GM10266 (cell line): ENCODE measurements around the gene RASIP1.
"Not testable (repeated sequence)": the region's sequence is repeated elsewhere in the genome, so short reads cannot be mapped to it uniquely, and the experiment has no call there.

Experiments
- DNase-seq: peaks from one replicate; pipeline ENCODE4 v3.0.0; 2012; ENCODE audit errors: extremely low spot score
- TF ChIP-seq, protein P1 (sequence below): IDR thresholded peaks from 2 replicates; pipeline ENCODE4 v1.5.1; 2012; ENCODE audit warnings: mild to moderate bottlenecking, low read depth; ENCODE audit not compliant: control insufficient read depth, insufficient read depth; ENCODE audit errors: missing control alignments

RASIP1 gene

GRCh38 chr19:48777139-48777538 lies 36.7 kb upstream of the RASIP1 start:
- DNase-seq, result no peak
- TF ChIP-seq, protein P1, sequence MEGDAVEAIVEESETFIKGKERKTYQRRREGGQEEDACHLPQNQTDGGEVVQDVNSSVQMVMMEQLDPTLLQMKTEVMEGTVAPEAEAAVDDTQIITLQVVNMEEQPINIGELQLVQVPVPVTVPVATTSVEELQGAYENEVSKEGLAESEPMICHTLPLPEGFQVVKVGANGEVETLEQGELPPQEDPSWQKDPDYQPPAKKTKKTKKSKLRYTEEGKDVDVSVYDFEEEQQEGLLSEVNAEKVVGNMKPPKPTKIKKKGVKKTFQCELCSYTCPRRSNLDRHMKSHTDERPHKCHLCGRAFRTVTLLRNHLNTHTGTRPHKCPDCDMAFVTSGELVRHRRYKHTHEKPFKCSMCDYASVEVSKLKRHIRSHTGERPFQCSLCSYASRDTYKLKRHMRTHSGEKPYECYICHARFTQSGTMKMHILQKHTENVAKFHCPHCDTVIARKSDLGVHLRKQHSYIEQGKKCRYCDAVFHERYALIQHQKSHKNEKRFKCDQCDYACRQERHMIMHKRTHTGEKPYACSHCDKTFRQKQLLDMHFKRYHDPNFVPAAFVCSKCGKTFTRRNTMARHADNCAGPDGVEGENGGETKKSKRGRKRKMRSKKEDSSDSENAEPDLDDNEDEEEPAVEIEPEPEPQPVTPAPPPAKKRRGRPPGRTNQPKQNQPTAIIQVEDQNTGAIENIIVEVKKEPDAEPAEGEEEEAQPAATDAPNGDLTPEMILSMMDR, result no peak

DNA sequence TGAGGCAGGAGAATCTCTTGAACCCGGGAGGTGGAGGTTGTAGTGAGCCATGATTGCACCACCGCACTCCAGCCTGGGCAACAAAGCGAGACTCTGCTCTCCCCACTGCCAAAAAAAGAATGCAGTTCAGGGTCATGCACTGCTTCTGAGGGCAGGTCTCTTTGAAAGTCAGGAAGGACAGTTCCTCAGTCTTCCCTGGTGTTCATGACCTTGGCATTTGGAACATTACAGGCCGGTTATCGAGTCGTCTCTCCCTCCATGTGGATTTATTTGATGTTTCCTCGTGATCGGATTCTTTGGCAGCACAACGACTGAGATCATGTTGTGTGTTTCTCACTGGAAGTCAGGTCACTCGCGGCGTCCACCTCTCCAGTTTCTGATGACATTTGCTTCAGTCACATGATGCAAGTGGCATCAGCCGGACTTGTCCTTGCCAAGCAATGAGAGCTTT lies 32.1 kb upstream of the RASIP1 start:
- TF ChIP-seq, protein P1, result no peak
- no peak for DNase-seq

- TF ChIP-seq, protein P1, result no peak
- no peak for DNase-seq
These were observed 30.5 kb upstream of the RASIP1 start for GRCh38 chr19:48770734-48771472.

DNA sequence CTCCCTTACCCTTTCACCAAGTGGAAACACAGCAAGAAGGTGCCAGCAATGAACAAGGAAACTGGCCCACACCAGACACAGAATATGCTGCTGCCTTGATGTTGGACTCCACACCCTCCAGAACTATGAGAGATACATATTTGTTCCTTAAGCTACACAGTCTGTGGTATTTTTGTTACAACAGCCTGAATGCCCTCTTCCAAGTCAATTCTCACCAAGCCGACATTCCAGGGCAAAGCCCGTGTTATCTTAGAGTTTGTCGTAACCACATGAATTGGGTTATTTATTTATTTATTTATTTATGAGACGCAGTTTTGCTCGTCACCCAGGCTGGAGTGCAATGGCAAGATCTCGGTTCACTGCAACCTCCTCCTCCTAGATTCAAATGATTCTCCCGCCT lies 29.9 kb upstream of the RASIP1 start:
- DNase-seq, result no peak
- TF ChIP-seq, protein P1, result no peak

GRCh38 chr19:48768994-48769713 lies 28.7 kb upstream of the RASIP1 start:
- no peak for DNase-seq
- TF ChIP-seq, protein P1, result no peak

- not testable (repeated sequence) for DNase-seq
These were observed 27.9 kb upstream of the RASIP1 start for GRCh38 chr19:48768171-48768753.

GRCh38 chr19:48765816-48766215 lies 25.4 kb upstream of the RASIP1 start:
- not testable (repeated sequence) for DNase-seq
